HL-60 (cell line): ENCODE results near the gene SYNGR3.

ENCODE experiments used
- DNase-seq, 2 experiments: peaks; one replicate each; pipeline ENCODE4 v3.0.0-alpha.2; 2010 to 2020; ENCODE audit warnings: low read depth in 1 of 2, low spot score in 1 of 2
- H3K27ac ChIP-seq: fragments of 250-450 bp; sonication (Bioruptor Pico); replicated peaks from 2 replicates; pipeline ENCODE4 v1.5.1; 2020; ENCODE audit warnings: mild to moderate bottlenecking, moderate library complexity
- H3K27me3 ChIP-seq: fragments of 250-450 bp; sonication (Bioruptor Pico); 2 replicates; pipeline ENCODE4 v1.5.1; 2021; ENCODE audit warnings: mild to moderate bottlenecking, moderate library complexity; ENCODE audit not compliant: insufficient read depth, poor library complexity, severe bottlenecking
- H3K4me3 ChIP-seq: replicated peaks from 2 replicates; pipeline ENCODE4 v1.5.1; 2011; ENCODE audit warnings: mild to moderate bottlenecking, control low read depth, low read length; ENCODE audit not compliant: insufficient read depth
- GABPA ChIP-seq: IDR thresholded peaks from 2 replicates; pipeline ENCODE4 v1.6.1; 2012; ENCODE audit warnings: low read depth
- POLR2AphosphoS5 ChIP-seq: IDR thresholded peaks from 2 replicates; pipeline ENCODE4 v1.6.1; 2012; ENCODE audit warnings: low read depth
- SPI1 ChIP-seq: IDR thresholded peaks from 2 replicates; pipeline ENCODE4 v1.6.1; 2012; ENCODE audit warnings: low read depth, mild to moderate bottlenecking, borderline replicate concordance
- TF ChIP-seq, protein P1 (sequence below): IDR thresholded peaks from one replicate; pipeline ENCODE4 v1.5.1; 2011; ENCODE audit warnings: low read length, control low read depth, inconsistent platforms; ENCODE audit not compliant: insufficient read depth
- TF ChIP-seq, protein P2 (sequence below): IDR thresholded peaks from 2 replicates; pipeline ENCODE4 v1.6.1; 2012; ENCODE audit warnings: low read depth; ENCODE audit not compliant: insufficient replicate concordance

Gene SYNGR3

DNA sequence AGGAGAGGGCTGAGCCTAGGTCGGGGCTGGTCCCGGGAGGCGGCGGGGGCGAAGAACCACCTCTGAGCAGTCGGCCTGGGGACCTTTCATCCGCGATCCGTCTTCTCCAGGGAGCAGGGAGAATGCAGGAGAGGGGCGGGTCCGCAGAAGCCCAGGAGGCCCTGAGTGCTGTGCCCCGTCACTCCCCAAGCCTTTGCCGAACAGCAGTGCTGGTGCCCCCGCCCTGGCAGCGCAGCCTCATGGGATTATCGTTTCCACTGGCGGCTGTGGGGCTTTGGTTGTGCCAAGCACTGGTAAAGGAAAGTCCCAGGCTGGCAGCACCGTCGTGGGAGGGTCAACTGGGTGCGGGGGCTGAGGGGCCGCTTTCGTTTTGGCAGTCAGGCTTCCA lies 17.3 kb upstream of the SYNGR3 start:
- Histone ChIP-seq H3K27me3 (no peaks in the 10 kb centered on the region), H3K4me3 (peak overlapping the region; percentile 100), H3K27ac (peak overlapping the region; percentile 82)
- TF ChIP-seq GABPA (no peak), SPI1 (no peak), POLR2AphosphoS5 (no peak)
- TF ChIP-seq, protein P1, sequence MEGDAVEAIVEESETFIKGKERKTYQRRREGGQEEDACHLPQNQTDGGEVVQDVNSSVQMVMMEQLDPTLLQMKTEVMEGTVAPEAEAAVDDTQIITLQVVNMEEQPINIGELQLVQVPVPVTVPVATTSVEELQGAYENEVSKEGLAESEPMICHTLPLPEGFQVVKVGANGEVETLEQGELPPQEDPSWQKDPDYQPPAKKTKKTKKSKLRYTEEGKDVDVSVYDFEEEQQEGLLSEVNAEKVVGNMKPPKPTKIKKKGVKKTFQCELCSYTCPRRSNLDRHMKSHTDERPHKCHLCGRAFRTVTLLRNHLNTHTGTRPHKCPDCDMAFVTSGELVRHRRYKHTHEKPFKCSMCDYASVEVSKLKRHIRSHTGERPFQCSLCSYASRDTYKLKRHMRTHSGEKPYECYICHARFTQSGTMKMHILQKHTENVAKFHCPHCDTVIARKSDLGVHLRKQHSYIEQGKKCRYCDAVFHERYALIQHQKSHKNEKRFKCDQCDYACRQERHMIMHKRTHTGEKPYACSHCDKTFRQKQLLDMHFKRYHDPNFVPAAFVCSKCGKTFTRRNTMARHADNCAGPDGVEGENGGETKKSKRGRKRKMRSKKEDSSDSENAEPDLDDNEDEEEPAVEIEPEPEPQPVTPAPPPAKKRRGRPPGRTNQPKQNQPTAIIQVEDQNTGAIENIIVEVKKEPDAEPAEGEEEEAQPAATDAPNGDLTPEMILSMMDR, result no peak
- TF ChIP-seq, protein P2, sequence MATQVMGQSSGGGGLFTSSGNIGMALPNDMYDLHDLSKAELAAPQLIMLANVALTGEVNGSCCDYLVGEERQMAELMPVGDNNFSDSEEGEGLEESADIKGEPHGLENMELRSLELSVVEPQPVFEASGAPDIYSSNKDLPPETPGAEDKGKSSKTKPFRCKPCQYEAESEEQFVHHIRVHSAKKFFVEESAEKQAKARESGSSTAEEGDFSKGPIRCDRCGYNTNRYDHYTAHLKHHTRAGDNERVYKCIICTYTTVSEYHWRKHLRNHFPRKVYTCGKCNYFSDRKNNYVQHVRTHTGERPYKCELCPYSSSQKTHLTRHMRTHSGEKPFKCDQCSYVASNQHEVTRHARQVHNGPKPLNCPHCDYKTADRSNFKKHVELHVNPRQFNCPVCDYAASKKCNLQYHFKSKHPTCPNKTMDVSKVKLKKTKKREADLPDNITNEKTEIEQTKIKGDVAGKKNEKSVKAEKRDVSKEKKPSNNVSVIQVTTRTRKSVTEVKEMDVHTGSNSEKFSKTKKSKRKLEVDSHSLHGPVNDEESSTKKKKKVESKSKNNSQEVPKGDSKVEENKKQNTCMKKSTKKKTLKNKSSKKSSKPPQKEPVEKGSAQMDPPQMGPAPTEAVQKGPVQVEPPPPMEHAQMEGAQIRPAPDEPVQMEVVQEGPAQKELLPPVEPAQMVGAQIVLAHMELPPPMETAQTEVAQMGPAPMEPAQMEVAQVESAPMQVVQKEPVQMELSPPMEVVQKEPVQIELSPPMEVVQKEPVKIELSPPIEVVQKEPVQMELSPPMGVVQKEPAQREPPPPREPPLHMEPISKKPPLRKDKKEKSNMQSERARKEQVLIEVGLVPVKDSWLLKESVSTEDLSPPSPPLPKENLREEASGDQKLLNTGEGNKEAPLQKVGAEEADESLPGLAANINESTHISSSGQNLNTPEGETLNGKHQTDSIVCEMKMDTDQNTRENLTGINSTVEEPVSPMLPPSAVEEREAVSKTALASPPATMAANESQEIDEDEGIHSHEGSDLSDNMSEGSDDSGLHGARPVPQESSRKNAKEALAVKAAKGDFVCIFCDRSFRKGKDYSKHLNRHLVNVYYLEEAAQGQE, result no peak
- no peak for DNase-seq

DNA sequence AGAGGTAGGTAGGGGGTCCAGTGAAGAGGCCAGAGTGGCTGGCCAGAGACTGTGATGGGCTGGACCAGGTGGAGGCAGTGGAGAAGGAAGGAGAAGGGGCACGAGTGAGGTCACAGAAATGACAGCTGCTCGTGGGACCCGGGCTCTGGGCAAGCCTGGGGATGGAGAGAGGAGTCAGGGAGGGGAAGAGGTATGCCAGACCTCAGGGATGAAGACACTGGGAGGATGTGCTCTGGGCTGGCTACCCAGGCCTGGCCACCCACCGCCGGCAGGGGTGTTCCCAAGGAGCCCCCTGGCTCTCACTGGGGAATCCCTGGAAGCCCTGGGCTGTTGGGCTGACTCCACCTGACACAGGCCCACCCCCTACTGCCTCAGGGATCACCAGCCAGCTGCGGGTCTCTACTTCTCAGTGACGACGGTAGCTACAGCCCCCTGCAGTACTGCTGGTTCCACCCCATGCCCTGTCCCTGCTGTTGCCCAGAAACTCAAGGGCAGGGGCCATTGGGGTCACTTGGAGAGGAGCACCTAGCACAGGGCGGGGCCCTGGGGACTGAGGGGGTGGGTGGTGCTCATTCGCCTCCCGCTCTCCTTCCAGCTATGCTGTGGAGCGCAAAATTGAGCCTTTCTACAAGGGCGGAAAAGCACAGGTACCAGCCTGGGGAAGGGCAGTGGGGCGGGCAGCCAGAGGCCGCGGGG lies 16.2 kb upstream of the SYNGR3 start:
- DNase-seq, result no peak
- no peak overlapping the region for H3K27ac ChIP-seq
- no peak overlapping the region for H3K4me3 ChIP-seq
- TF ChIP-seq SPI1, result no peak
- no peak for TF ChIP-seq POLR2AphosphoS5
- TF ChIP-seq GABPA, result no peak
- TF ChIP-seq, protein P2, result no peak
- TF ChIP-seq, protein P1, result no peak
- no peaks in the 10 kb centered on the region for H3K27me3 ChIP-seq

DNA sequence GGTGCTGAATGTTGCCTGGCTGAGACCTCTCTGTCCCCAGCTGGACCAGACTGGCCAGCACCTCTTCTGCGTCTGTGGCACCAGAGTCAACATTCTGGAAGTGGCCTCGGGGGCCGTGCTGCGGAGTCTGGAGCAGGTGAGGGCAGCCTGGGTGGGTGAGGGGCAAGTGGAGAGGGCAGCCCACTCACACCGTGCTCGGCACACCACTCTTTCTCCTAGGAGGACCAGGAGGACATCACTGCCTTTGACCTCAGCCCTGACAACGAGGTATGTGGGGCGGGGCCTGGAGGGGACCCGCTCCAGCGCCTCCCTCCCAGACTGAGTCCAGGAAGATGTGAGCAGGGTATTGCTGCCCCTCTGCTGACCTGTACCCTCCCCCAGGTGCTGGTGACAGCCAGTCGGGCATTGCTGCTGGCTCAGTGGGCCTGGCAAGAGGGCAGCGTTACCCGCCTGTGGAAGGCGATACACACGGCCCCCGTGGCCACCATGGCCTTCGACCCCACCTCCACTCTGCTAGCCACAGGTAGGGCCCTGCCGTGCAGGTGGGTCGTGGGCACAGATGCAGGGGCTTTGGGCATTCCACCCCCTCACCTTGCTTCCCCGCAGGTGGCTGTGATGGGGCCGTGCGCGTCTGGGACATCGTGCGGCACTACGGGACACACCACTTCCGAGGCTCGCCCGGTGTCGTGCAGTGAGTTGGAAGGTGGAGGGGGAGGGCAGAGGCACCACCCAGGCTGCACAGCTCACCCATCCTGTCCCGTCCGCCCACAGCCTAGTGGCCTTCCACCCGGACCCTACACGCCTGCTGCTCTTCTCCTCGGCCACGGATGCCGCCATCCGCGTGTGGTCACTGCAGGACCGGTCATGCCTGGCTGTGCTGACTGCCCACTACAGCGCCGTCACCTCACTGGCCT lies 15.4 kb upstream of the SYNGR3 start:
- Histone ChIP-seq H3K27ac (no peak overlapping the region), H3K4me3 (no peak overlapping the region), H3K27me3 (no peaks in the 10 kb centered on the region)
- no peak for DNase-seq
- TF ChIP-seq, protein P2, result no peak
- no peak for TF ChIP-seq GABPA
- no peak for TF ChIP-seq SPI1
- TF ChIP-seq POLR2AphosphoS5, result no peak
- TF ChIP-seq, protein P1, result no peak
